ENCODE data around the gene ZMYM4. TPM values are rescaled to one million over a fixed set of nuclear protein-coding genes. Genes with fewer than 3 reads are reported as not detected.

Gene ZMYM4
- total RNA-seq, 2 donors from 2014 or later = 131 to 153 TPM

DNA sequence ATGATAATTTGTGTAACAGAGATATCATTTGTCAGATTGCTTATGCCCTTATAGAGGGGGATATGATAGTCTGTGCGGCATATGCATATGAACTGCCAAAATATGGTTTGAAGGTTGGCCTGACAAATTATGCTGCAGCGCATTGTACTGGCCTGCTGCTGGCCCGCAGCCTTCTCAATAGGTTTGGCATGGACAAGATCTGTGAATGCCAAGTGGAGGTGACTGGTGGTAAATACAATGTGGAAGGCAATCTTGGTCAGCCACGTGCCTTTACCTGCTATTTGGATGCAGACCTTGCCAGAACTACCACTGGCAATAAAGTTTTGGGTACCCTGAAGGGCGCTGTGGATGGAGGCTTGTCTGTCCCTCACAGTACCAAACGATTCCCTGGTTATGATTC is 82.4 kb downstream of the ZMYM4 start:
- Histone ChIP-seq H3K9ac (ENCODE audit: extremely low read depth, low read length, poor library complexity, severe bottlenecking) (no peak overlapping the region), H3K4me3 (ENCODE audit: low read length) (no peak overlapping the region), H3K27ac (ENCODE audit: low read depth, low read length) (no peak overlapping the region), H3K27me3 (ENCODE audit: control insufficient read depth, insufficient read depth, low read length, poor library complexity, severe bottlenecking) (no peaks in the 10 kb centered on the region), H3K4me1 (ENCODE audit: control insufficient read depth, insufficient read depth, low read length) (no peaks in the 10 kb centered on the region), H3K36me3 (ENCODE audit: control insufficient read depth, insufficient read depth, low read length) (peaks cover 38% of the 10 kb centered on the region), H3K9me3 (ENCODE audit: control insufficient read depth, low read length) (peaks cover 15% of the 10 kb centered on the region)
- H3K4me3 Mint-ChIP-seq = no peak overlapping the region
- no peaks in the 10 kb centered on the region for H3K27me3 Mint-ChIP-seq (ENCODE audit: insufficient read depth)
- WGBS, 2 experiments (ENCODE audit: insufficient coverage in 1 of 2, insufficient read length in 1 of 2) = 97 to 98% methylated on average over 5 to 6 of the region's 6 CpGs
- DNase-seq = no peak
- no peak overlapping the region for H3K27ac Mint-ChIP-seq
- H3K9me3 Mint-ChIP-seq = peaks cover 4% of the 10 kb centered on the region
- peaks cover 5% of the 10 kb centered on the region for H3K4me1 Mint-ChIP-seq
- TF ChIP-seq CTCF (conservative IDR thresholded peaks at IDR 0.05) = no peak
- peaks cover 33% of the 10 kb centered on the region for H3K36me3 Mint-ChIP-seq (ENCODE audit: low read depth)

- H3K4me3 Mint-ChIP-seq = no peak overlapping the region
- no peak for TF ChIP-seq CTCF (conservative IDR thresholded peaks at IDR 0.05)
- Histone ChIP-seq H3K36me3 (ENCODE audit: control insufficient read depth, insufficient read depth, low read length) (peaks cover 67% of the 10 kb centered on the region), H3K9ac (ENCODE audit: extremely low read depth, low read length, poor library complexity, severe bottlenecking) (no peak overlapping the region), H3K27me3 (ENCODE audit: control insufficient read depth, insufficient read depth, low read length, poor library complexity, severe bottlenecking) (no peaks in the 10 kb centered on the region), H3K4me1 (ENCODE audit: control insufficient read depth, insufficient read depth, low read length) (no peaks in the 10 kb centered on the region), H3K9me3 (ENCODE audit: control insufficient read depth, low read length) (no peaks in the 10 kb centered on the region), H3K27ac (ENCODE audit: low read depth, low read length) (no peak overlapping the region), H3K4me3 (ENCODE audit: low read length) (no peak overlapping the region)
- peaks cover 1% of the 10 kb centered on the region for H3K9me3 Mint-ChIP-seq
- peaks cover 28% of the 10 kb centered on the region for H3K36me3 Mint-ChIP-seq (ENCODE audit: low read depth)
- no peak overlapping the region for H3K27ac Mint-ChIP-seq
- H3K4me1 Mint-ChIP-seq = peaks cover 45% of the 10 kb centered on the region
- H3K27me3 Mint-ChIP-seq (ENCODE audit: insufficient read depth) = no peaks in the 10 kb centered on the region
- no peak for DNase-seq
Observed at GRCh38 chr1:35359995-35360394, 91.5 kb downstream of the ZMYM4 start.

DNA sequence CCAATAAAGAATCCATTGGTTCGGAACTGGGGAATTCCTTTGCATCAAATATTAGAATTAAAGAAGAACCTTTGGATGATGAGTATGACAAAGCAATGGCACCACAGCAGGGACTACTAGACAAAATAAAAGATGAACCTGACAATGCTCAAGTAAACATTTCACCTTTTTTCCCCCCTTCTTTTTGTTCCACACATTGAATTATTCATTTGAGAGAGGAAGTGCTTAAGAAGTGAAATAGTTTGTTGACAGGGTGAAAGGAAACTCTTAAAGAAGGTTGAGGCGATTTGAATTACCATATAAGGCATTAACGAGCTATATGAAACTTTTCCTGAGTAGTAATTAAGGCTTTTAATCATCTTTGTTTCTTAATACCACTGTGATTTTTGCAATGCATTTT is 93.1 kb downstream of the ZMYM4 start:
- H3K27me3 ChIP-seq (ENCODE audit: control insufficient read depth, insufficient read depth, low read length, poor library complexity, severe bottlenecking) = no peaks in the 10 kb centered on the region
- Mint-ChIP-seq H3K9me3 (no peaks in the 10 kb centered on the region), H3K4me1 (peaks cover 45% of the 10 kb centered on the region), H3K27ac (no peak overlapping the region), H3K27me3 (ENCODE audit: insufficient read depth) (no peaks in the 10 kb centered on the region), H3K36me3 (ENCODE audit: low read depth) (peaks cover 32% of the 10 kb centered on the region), H3K4me3 (no peak overlapping the region)
- peaks cover 70% of the 10 kb centered on the region for H3K36me3 ChIP-seq (ENCODE audit: control insufficient read depth, insufficient read depth, low read length)
- H3K4me1 ChIP-seq (ENCODE audit: control insufficient read depth, insufficient read depth, low read length) = no peaks in the 10 kb centered on the region
- H3K4me3 ChIP-seq (ENCODE audit: low read length) = no peak overlapping the region
- no peak overlapping the region for H3K9ac ChIP-seq (ENCODE audit: extremely low read depth, low read length, poor library complexity, severe bottlenecking)
- 69 to 94% methylated on average over 2 to 3 of the region's 3 CpGs for WGBS, 2 experiments (ENCODE audit: insufficient coverage in 1 of 2, insufficient read length in 1 of 2)
- no peak for TF ChIP-seq CTCF (conservative IDR thresholded peaks at IDR 0.05)
- peaks cover 7% of the 10 kb centered on the region for H3K9me3 ChIP-seq (ENCODE audit: control insufficient read depth, low read length)
- no peak overlapping the region for H3K27ac ChIP-seq (ENCODE audit: low read depth, low read length)
- no peak for DNase-seq
